IPS-NIHi7 (cell line): ENCODE measurements around the gene IQSEC1.
A peak's percentile ranks its signal among the peaks of the same experiment; 100 is the strongest.

Source experiments
- DNase-seq: peaks from one replicate; pipeline ENCODE4 v3.0.0; 2012; ENCODE audit warnings: mixed read lengths; ENCODE audit errors: extremely low spot score

The IQSEC1 gene

GRCh38 chr3:13068269-13069010 lies 4.8 kb downstream of the IQSEC1 start:
- no peak for DNase-seq

GRCh38 chr3:13067778-13068177 lies 5.5 kb downstream of the IQSEC1 start:
- no peak for DNase-seq

- DNase-seq: no peak
Observed at GRCh38 chr3:13066834-13067233, 6.4 kb downstream of the IQSEC1 start.

- no peak for DNase-seq
Observed at GRCh38 chr3:13066236-13066635, 7.0 kb downstream of the IQSEC1 start.

- no peak for DNase-seq
Observed at GRCh38 chr3:13065727-13066126, 7.5 kb downstream of the IQSEC1 start.

- DNase-seq: no peak
Observed at GRCh38 chr3:13064964-13065363, 8.3 kb downstream of the IQSEC1 start.

- DNase-seq: no peak
Observed at GRCh38 chr3:13064159-13064868, 8.9 kb downstream of the IQSEC1 start.

- DNase-seq: no peak
Observed at GRCh38 chr3:13063225-13063624, 10.0 kb downstream of the IQSEC1 start.

GRCh38 chr3:13062647-13063046 lies 10.6 kb downstream of the IQSEC1 start:
- no peak for DNase-seq

GRCh38 chr3:13060341-13060910 lies 12.8 kb downstream of the IQSEC1 start:
- DNase-seq: no peak

GRCh38 chr3:13058346-13059120 lies 14.7 kb downstream of the IQSEC1 start:
- DNase-seq: no peak

- DNase-seq: no peak
Observed at GRCh38 chr3:13057282-13058040, 15.8 kb downstream of the IQSEC1 start.

- DNase-seq: no peak
Observed at GRCh38 chr3:13055634-13056033, 17.6 kb downstream of the IQSEC1 start.

GRCh38 chr3:13054341-13055285 lies 18.6 kb downstream of the IQSEC1 start:
- no peak for DNase-seq

GRCh38 chr3:13053893-13054292 lies 19.3 kb downstream of the IQSEC1 start:
- DNase-seq: no peak

GRCh38 chr3:13053420-13053819 lies 19.8 kb downstream of the IQSEC1 start:
- no peak for DNase-seq

- no peak for DNase-seq
Observed at GRCh38 chr3:13052191-13052820, 20.9 kb downstream of the IQSEC1 start.

- DNase-seq: no peak
Observed at GRCh38 chr3:13051581-13051980, 21.6 kb downstream of the IQSEC1 start.

- DNase-seq: peak; percentile 83
Observed at GRCh38 chr3:13051066-13051465, 22.2 kb downstream of the IQSEC1 start.

- no peak for DNase-seq
Observed at GRCh38 chr3:13050446-13050845, 22.8 kb downstream of the IQSEC1 start.
